H1 (cell line): Measurements from ENCODE around the gene LRWD1. TPM values are rescaled to one million over a fixed set of nuclear protein-coding genes. Genes with fewer than 3 reads are reported as not detected.

Source experiments
- ASH2L ChIP-seq: fragments of 200-600, 300-600 bp; sonication (generic); IDR thresholded peaks from one replicate; pipeline ENCODE4 v1.7.1; 2017; ENCODE audit warnings: low read length
- TAF1 ChIP-seq: IDR thresholded peaks from 2 replicates; pipeline ENCODE4 v1.6.1; 2011; ENCODE audit warnings: mild to moderate bottlenecking, low read depth, low read length
- polyA plus RNA-seq, 7 experiments: library from polyadenylated mRNA; depleted of rRNA in 3 of 7; stranded (reverse) in 5 of 7; unstranded in 2 of 7; fragments of >200 nt in 5 of 7; fragments of 200-250 nt in 2 of 7; gene quantifications; 1 replicate in 5 of 7; 2 replicates in 1 of 7; 4 replicates in 1 of 7; pipeline versions ENCODE4 v1.2.1 to v1.2.3, GENCODE V29; 2011 to 2013; ENCODE audit warnings: missing spikeins in 2 of 7, mixed read lengths in 2 of 7
- total RNA-seq: library from RNA; stranded (reverse); fragmentation: NEBNext Ultra II Directional; extraction: Animal tissue kit (Norgen Biotek cat#: 25700); gene quantifications from 2 replicates; pipeline ENCODE4 v1.2.1, GENCODE V29; 2021

The LRWD1 gene
- total and polyA plus RNA-seq, 2 of the 8 experiments (the other 6 are each of a cell fraction or from before 2014, with no cell fraction given), result 23.4 to 26.8 TPM

GRCh38 chr7:102447311-102447710 lies 17.5 kb upstream of the LRWD1 start (continued):
- TF ChIP-seq ASH2L (no peak), TAF1 (no peak)
